WTC11 (cell line): Measurements from ENCODE around the gene TIFAB.

Experiments
- AFF4 ChIP-seq: sonication (generic); formaldehyde crosslinking; IDR thresholded peaks from 2 replicates; pipeline ENCODE4 v1.8.1; 2023; ENCODE audit warnings: mild to moderate bottlenecking, missing genetic modification reagents, borderline replicate concordance
- ATF1 ChIP-seq: sonication (generic); formaldehyde crosslinking; IDR thresholded peaks from 2 replicates; pipeline ENCODE4 v1.8.1; 2023; ENCODE audit warnings: mild to moderate bottlenecking, moderate library complexity, missing genetic modification reagents
- ATF6 ChIP-seq: sonication (generic); formaldehyde crosslinking; IDR thresholded peaks from 2 replicates; pipeline ENCODE4 v1.8.1; 2023; ENCODE audit warnings: mild to moderate bottlenecking, missing genetic modification reagents
- CTCF ChIP-seq: fragments of 200-600 bp; IDR thresholded peaks from 2 replicates; pipeline ENCODE4 v1.8.0; 2022; ENCODE audit warnings: antibody characterized with exemption
- E2F4 ChIP-seq: sonication (generic); formaldehyde crosslinking; IDR thresholded peaks from 2 replicates; pipeline ENCODE4 v1.8.1; 2022; ENCODE audit warnings: low read depth, mild to moderate bottlenecking, moderate library complexity, missing genetic modification reagents, borderline replicate concordance
- MAX ChIP-seq: sonication (generic); formaldehyde crosslinking; IDR thresholded peaks from 2 replicates; pipeline ENCODE4 v1.8.0; 2022; ENCODE audit warnings: mild to moderate bottlenecking, missing genetic modification reagents
- PREB ChIP-seq: sonication (generic); formaldehyde crosslinking; IDR thresholded peaks from 2 replicates; pipeline ENCODE4 v1.8.1; 2022; ENCODE audit warnings: mild to moderate bottlenecking, missing genetic modification reagents, moderate library complexity, borderline replicate concordance
- STAT6 ChIP-seq: sonication (generic); formaldehyde crosslinking; conservative IDR thresholded peaks from 2 replicates; pipeline ENCODE4 v1.8.1; 2023; ENCODE audit warnings: mild to moderate bottlenecking, low read depth, missing genetic modification reagents, moderate library complexity
- USF2 ChIP-seq: sonication (generic); formaldehyde crosslinking; IDR thresholded peaks from 2 replicates; pipeline ENCODE4 v1.8.1; 2023; ENCODE audit warnings: mild to moderate bottlenecking, missing genetic modification reagents, moderate library complexity
- ZNF121 ChIP-seq: sonication (generic); formaldehyde crosslinking; IDR thresholded peaks from 2 replicates; pipeline ENCODE4 v1.8.0; 2023; ENCODE audit warnings: missing genetic modification reagents

GRCh38 chr5:135448071-135448739 lies 3.9 kb downstream of the TIFAB start:
- TF ChIP-seq ATF6 (CRISPR knock-in tag) (no peak), PREB (CRISPR knock-in tag) (no peak), E2F4 (no peak), CTCF (no peak), ATF1 (CRISPR knock-in tag) (no peak), AFF4 (CRISPR knock-in tag) (no peak), STAT6 (CRISPR knock-in tag) (no peak), USF2 (no peak), ZNF121 (no peak), MAX (CRISPR knock-in tag) (no peak)
